Astrocyte (in vitro differentiated cells and primary cell): ENCODE data around the gene FNDC3A.

Experiments
- CTCF ChIP-seq: IDR thresholded peaks from 2 replicates; pipeline ENCODE4 v1.5.1; 2011; ENCODE audit warnings: low read depth, mild to moderate bottlenecking, inconsistent platforms, low read length, moderate library complexity; ENCODE audit not compliant: insufficient read depth
- EZH2 ChIP-seq: IDR thresholded peaks from 2 replicates; pipeline ENCODE4 v1.6.1; 2012; ENCODE audit warnings: mild to moderate bottlenecking, low read length, inconsistent platforms; ENCODE audit not compliant: insufficient read depth

GRCh38 chr13:48979892-48980291, 4.2 kb downstream of the FNDC3A start:
- TF ChIP-seq CTCF (no peak), EZH2 (no peak)
